Thoracic aorta endothelial cell (primary cell): ENCODE data around the gene CHMP1B. TPM values are rescaled to one million over a fixed set of nuclear protein-coding genes. Genes with fewer than 3 reads are reported as not detected.

Experiments
- total RNA-seq: library from RNA; depleted of rRNA; stranded (reverse); fragments of >200 nt; gene quantifications from 2 replicates; pipeline ENCODE4 v1.2.3, GENCODE V29; 2012

CHMP1B gene
- total RNA-seq, result 43.7 and 44.4 TPM in 2 replicates

GRCh38 chr18:11851146-11851805 lies at the start of gene CHMP1B:
Gene CHMP1B (plus strand): TSS chr18:11851413. CDS start chr18:11851512, 99 bp downstream.

Other genes with a start within 250 kb of the CHMP1B start
- not detected in 2 replicates for gene SLC35G4, start 241.8 kb upstream of the CHMP1B start, total RNA-seq
- 0.66 and 3.5 TPM in 2 replicates for gene GNAL, start 162.1 kb upstream of the CHMP1B start, total RNA-seq
- gene MPPE1, start 56.9 kb downstream of the CHMP1B start, total RNA-seq, result 17.6 TPM in 2 replicates
- 6.5 and 8.8 TPM in 2 replicates for gene IMPA2, start 130.1 kb downstream of the CHMP1B start, total RNA-seq
- gene ANKRD62, start 242.4 kb downstream of the CHMP1B start, total RNA-seq, result not detected in 2 replicates